Colonic mucosa (tissue), 4 donors: ENCODE data around the gene GTF3C5. TPM values are rescaled to one million over a fixed set of nuclear protein-coding genes. Genes with fewer than 3 reads are reported as not detected.

ENCODE experiments used
- DNase-seq: peaks from one replicate; pipeline ENCODE4 v3.0.0-alpha.2; 2020
- H3K27ac ChIP-seq: fragments of 200-600 bp; one replicate; pipeline ENCODE4 v1.8.0; 2021
- H3K27me3 ChIP-seq: fragments of 200-600 bp; one replicate; pipeline ENCODE4 v1.8.0; 2021
- H3K36me3 ChIP-seq: fragments of 200-600 bp; one replicate; pipeline ENCODE4 v1.8.0; 2021
- H3K4me1 ChIP-seq: fragments of 200-600 bp; one replicate; pipeline ENCODE4 v1.8.0; 2021; ENCODE audit warnings: mild to moderate bottlenecking
- H3K4me3 ChIP-seq: fragments of 200-600 bp; one replicate; pipeline ENCODE4 v1.8.0; 2021
- H3K9ac ChIP-seq, 2 donors: one replicate each; pipeline ENCODE4 v1.7.0; 2013; ENCODE audit warnings: control low read depth in 2 of 2, low read depth in 2 of 2, low read length in 2 of 2
- H3K9me3 ChIP-seq: fragments of 200-600 bp; one replicate; pipeline ENCODE4 v1.8.0; 2021
- CTCF ChIP-seq: fragments of 200-600 bp; IDR thresholded peaks from one replicate; pipeline ENCODE4 v1.8.0; 2022; ENCODE audit warnings: antibody characterized with exemption, mild to moderate bottlenecking
- intact Hi-C: fragments of 100-400 bp; cut with DNase I; formaldehyde crosslinking; loops from one replicate; pipeline ENCODE4 v1.14.1; 2022
- total RNA-seq, 2 donors: library from RNA; stranded (reverse); fragmentation: NEBNext Ultra II Directional in 1 of 2; extraction: Animal tissue kit (Norgen Biotek cat#: 25700) in 1 of 2; gene quantifications; one replicate each; pipeline ENCODE4 v1.2.1, GENCODE V29; 2021
- donor health status: healthy.
- donor health status: DM: no; HTN: no; CAD: no.
- donor health status: DM: no; HTN: no; CAD: no.

Gene GTF3C5
- total RNA-seq, 2 donors from 2014 or later, result 42.3 to 70.9 TPM

- no peak for DNase-seq
- Histone ChIP-seq H3K9ac (no peak overlapping the region), H3K27me3 (no peaks in the 10 kb centered on the region), H3K9me3 (no peaks in the 10 kb centered on the region), H3K27ac (no peak overlapping the region), H3K4me3 (no peak overlapping the region), H3K36me3 (no peaks in the 10 kb centered on the region), H3K4me1 (no peaks in the 10 kb centered on the region)
- no peak for TF ChIP-seq CTCF
- intact Hi-C loops, result no loop called here
These were observed 32.9 kb downstream of the GTF3C5 start for GRCh38 chr9:133063500-133064231.

GRCh38 chr9:133064241-133065069 is 33.7 kb downstream of the GTF3C5 start:
- no peak for DNase-seq
- H3K4me3 ChIP-seq, result no peak overlapping the region
- H3K36me3 ChIP-seq, result no peaks in the 10 kb centered on the region
- TF ChIP-seq CTCF, result no peak
- H3K4me1 ChIP-seq, result no peaks in the 10 kb centered on the region
- intact Hi-C loops, result no loop called here
- no peaks in the 10 kb centered on the region for H3K27me3 ChIP-seq
- no peak overlapping the region for H3K27ac ChIP-seq
- no peaks in the 10 kb centered on the region for H3K9me3 ChIP-seq
- no peak overlapping the region for H3K9ac ChIP-seq

GRCh38 chr9:133065070-133065388 is 34.2 kb downstream of the GTF3C5 start:
- H3K27me3 ChIP-seq, result no peaks in the 10 kb centered on the region
- TF ChIP-seq CTCF, result no peak
- H3K9me3 ChIP-seq, result no peaks in the 10 kb centered on the region
- no peak overlapping the region for H3K27ac ChIP-seq
- no peak overlapping the region for H3K9ac ChIP-seq
- no peaks in the 10 kb centered on the region for H3K4me1 ChIP-seq
- DNase-seq, result no peak
- intact Hi-C loops, result no loop called here
- H3K36me3 ChIP-seq, result no peaks in the 10 kb centered on the region
- no peak overlapping the region for H3K4me3 ChIP-seq

- Histone ChIP-seq H3K4me3 (no peak overlapping the region), H3K27me3 (no peaks in the 10 kb centered on the region), H3K4me1 (no peaks in the 10 kb centered on the region), H3K9ac (no peak overlapping the region), H3K36me3 (no peaks in the 10 kb centered on the region), H3K9me3 (no peaks in the 10 kb centered on the region), H3K27ac (no peak overlapping the region)
- no peak for TF ChIP-seq CTCF
- intact Hi-C loops, result no loop called here
- no peak for DNase-seq
These were observed 35.6 kb downstream of the GTF3C5 start for GRCh38 chr9:133066181-133066983.

- no peaks in the 10 kb centered on the region for H3K9me3 ChIP-seq
- intact Hi-C loops, result no loop called here
- H3K4me1 ChIP-seq, result no peaks in the 10 kb centered on the region
- no peak overlapping the region for H3K4me3 ChIP-seq
- H3K9ac ChIP-seq, result no peak overlapping the region
- H3K36me3 ChIP-seq, result no peaks in the 10 kb centered on the region
- no peaks in the 10 kb centered on the region for H3K27me3 ChIP-seq
- TF ChIP-seq CTCF, result no peak
- no peak overlapping the region for H3K27ac ChIP-seq
- DNase-seq, result no peak
These were observed 36.2 kb downstream of the GTF3C5 start for GRCh38 chr9:133067006-133067405.
